Glutamatergic neuron (in vitro differentiated cells): ENCODE data around the gene NT5DC2. TPM values are rescaled to one million over a fixed set of nuclear protein-coding genes. Genes with fewer than 3 reads are reported as not detected.

Experiments used
- DNase-seq: peaks from one replicate; pipeline ENCODE4 v3.0.0; 2022
- H3K27ac Mint-ChIP-seq: one replicate; pipeline ENCODE4 v1.8.0; 2020; ENCODE audit warnings: mild to moderate bottlenecking, mixed read lengths, inconsistent platforms; ENCODE audit not compliant: unreplicated experiment
- H3K27me3 Mint-ChIP-seq: one replicate; pipeline ENCODE4 v1.8.0; 2020; ENCODE audit warnings: mild to moderate bottlenecking, moderate library complexity, mixed read lengths, inconsistent platforms; ENCODE audit not compliant: unreplicated experiment
- H3K36me3 Mint-ChIP-seq: one replicate; pipeline ENCODE4 v1.8.0; 2020; ENCODE audit warnings: mild to moderate bottlenecking, mixed read lengths, inconsistent platforms; ENCODE audit not compliant: unreplicated experiment
- H3K4me1 Mint-ChIP-seq: one replicate; pipeline ENCODE4 v1.8.0; 2020; ENCODE audit warnings: mild to moderate bottlenecking, low read depth, mixed read lengths, inconsistent platforms; ENCODE audit not compliant: unreplicated experiment
- H3K4me3 Mint-ChIP-seq: one replicate; pipeline ENCODE4 v1.8.0; 2020; ENCODE audit warnings: mild to moderate bottlenecking, mixed read lengths, inconsistent platforms; ENCODE audit not compliant: unreplicated experiment
- H3K9me3 Mint-ChIP-seq: one replicate; pipeline ENCODE4 v1.8.0; 2020; ENCODE audit warnings: mild to moderate bottlenecking, moderate library complexity, mixed read lengths, inconsistent platforms; ENCODE audit not compliant: unreplicated experiment
- total RNA-seq: library from RNA; stranded (reverse); fragmentation: NEBNext Ultra II Directional; extraction: Animal tissue kit (Norgen Biotek cat#: 25700); gene quantifications from one replicate; pipeline ENCODE4 v1.2.1, GENCODE V29; 2021; ENCODE audit not compliant: unreplicated experiment
- TF ChIP-seq, protein P1 (sequence below): fragments of 200-600 bp; sonication (generic); IDR thresholded peaks from one replicate; pipeline ENCODE4 v1.5.0; 2021; ENCODE audit not compliant: partially characterized antibody, unreplicated experiment

Gene NT5DC2
- total RNA-seq, 1 donor from 2014 or later = 308 TPM

DNA sequence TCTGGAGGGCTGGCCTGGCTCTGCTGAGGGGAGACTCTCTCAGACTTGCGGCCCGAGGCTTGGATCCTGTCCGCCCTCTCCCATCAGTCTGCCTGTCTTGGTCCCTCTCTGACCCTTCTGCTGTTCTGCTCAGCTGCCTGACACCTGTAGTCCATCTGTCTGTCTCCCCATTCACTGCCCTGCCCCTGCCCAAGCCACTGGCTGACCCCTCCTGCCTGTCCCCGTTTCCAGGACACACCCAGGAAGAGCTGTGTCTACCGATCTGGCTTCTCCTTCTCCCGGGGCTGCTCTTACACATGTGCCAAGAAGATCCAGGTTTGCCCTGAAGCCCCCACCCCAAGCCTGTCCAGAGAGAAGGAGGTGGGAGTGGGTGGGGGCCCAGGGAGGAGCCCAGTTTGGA, 18.5 kb downstream of the NT5DC2 start:
- Mint-ChIP-seq H3K9me3 (peaks cover 8% of the 10 kb centered on the region), H3K36me3 (no peaks in the 10 kb centered on the region), H3K4me1 (peaks cover 16% of the 10 kb centered on the region), H3K27me3 (peaks cover 10% of the 10 kb centered on the region), H3K4me3 (peak overlapping the region; percentile 53), H3K27ac (peak overlapping the region; percentile 80)
- DNase-seq = no peak
- TF ChIP-seq, protein P1, sequence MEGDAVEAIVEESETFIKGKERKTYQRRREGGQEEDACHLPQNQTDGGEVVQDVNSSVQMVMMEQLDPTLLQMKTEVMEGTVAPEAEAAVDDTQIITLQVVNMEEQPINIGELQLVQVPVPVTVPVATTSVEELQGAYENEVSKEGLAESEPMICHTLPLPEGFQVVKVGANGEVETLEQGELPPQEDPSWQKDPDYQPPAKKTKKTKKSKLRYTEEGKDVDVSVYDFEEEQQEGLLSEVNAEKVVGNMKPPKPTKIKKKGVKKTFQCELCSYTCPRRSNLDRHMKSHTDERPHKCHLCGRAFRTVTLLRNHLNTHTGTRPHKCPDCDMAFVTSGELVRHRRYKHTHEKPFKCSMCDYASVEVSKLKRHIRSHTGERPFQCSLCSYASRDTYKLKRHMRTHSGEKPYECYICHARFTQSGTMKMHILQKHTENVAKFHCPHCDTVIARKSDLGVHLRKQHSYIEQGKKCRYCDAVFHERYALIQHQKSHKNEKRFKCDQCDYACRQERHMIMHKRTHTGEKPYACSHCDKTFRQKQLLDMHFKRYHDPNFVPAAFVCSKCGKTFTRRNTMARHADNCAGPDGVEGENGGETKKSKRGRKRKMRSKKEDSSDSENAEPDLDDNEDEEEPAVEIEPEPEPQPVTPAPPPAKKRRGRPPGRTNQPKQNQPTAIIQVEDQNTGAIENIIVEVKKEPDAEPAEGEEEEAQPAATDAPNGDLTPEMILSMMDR = no peak

GRCh38 chr3:52514576-52514975, 19.1 kb downstream of the NT5DC2 start:
- Mint-ChIP-seq H3K4me3 (no peak overlapping the region), H3K4me1 (peaks cover 15% of the 10 kb centered on the region), H3K27ac (no peak overlapping the region), H3K36me3 (no peaks in the 10 kb centered on the region), H3K9me3 (peaks cover 8% of the 10 kb centered on the region), H3K27me3 (peaks cover 10% of the 10 kb centered on the region)
- TF ChIP-seq, protein P1 = no peak
- no peak for DNase-seq

GRCh38 chr3:52513281-52513680, 20.4 kb downstream of the NT5DC2 start:
- Mint-ChIP-seq H3K4me3 (no peak overlapping the region), H3K4me1 (peaks cover 11% of the 10 kb centered on the region), H3K27ac (no peak overlapping the region), H3K27me3 (peaks cover 9% of the 10 kb centered on the region), H3K36me3 (no peaks in the 10 kb centered on the region), H3K9me3 (peaks cover 5% of the 10 kb centered on the region)
- TF ChIP-seq, protein P1 = no peak
- DNase-seq = no peak

- H3K27ac Mint-ChIP-seq = no peak overlapping the region
- TF ChIP-seq, protein P1 = no peak
- no peaks in the 10 kb centered on the region for H3K36me3 Mint-ChIP-seq
- H3K4me3 Mint-ChIP-seq = no peak overlapping the region
- H3K9me3 Mint-ChIP-seq = peaks cover 5% of the 10 kb centered on the region
- peaks cover 9% of the 10 kb centered on the region for H3K27me3 Mint-ChIP-seq
- no peak for DNase-seq
- H3K4me1 Mint-ChIP-seq = peaks cover 11% of the 10 kb centered on the region
Measured at GRCh38 chr3:52512727-52513126, 20.9 kb downstream of the NT5DC2 start.

DNA sequence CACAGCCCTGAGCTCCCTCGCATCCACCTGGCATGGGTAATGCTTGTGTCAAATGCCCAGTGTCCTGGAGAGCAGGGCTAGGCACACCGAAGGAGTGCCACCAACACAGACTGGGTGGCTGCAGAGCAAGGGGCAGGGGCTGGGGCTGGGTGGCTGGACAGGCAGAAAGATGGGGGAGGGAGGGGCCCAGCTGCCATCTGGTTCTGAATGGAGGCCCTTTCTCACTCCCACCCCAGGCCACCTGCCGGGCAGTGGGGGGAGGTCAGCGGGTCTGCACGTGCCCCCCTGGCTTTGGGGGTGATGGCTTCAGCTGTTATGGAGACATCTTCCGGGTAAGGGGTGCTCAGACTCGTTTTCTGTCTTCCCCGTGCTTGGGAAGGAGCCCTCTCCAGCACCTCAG, 21.6 kb downstream of the NT5DC2 start:
- Mint-ChIP-seq H3K4me1 (peaks cover 11% of the 10 kb centered on the region), H3K9me3 (peaks cover 8% of the 10 kb centered on the region), H3K36me3 (no peaks in the 10 kb centered on the region), H3K27me3 (peaks cover 13% of the 10 kb centered on the region), H3K27ac (no peak overlapping the region), H3K4me3 (no peak overlapping the region)
- no peak for DNase-seq
- TF ChIP-seq, protein P1 = no peak
